ENCODE data around the gene CBY1.

The CBY1 gene

GRCh38 chr22:38652859-38653258, 3.6 kb upstream of the CBY1 start:
- DNase-seq = no peak

GRCh38 chr22:38653741-38654140, 2.7 kb upstream of the CBY1 start:
- no peak for DNase-seq

DNA sequence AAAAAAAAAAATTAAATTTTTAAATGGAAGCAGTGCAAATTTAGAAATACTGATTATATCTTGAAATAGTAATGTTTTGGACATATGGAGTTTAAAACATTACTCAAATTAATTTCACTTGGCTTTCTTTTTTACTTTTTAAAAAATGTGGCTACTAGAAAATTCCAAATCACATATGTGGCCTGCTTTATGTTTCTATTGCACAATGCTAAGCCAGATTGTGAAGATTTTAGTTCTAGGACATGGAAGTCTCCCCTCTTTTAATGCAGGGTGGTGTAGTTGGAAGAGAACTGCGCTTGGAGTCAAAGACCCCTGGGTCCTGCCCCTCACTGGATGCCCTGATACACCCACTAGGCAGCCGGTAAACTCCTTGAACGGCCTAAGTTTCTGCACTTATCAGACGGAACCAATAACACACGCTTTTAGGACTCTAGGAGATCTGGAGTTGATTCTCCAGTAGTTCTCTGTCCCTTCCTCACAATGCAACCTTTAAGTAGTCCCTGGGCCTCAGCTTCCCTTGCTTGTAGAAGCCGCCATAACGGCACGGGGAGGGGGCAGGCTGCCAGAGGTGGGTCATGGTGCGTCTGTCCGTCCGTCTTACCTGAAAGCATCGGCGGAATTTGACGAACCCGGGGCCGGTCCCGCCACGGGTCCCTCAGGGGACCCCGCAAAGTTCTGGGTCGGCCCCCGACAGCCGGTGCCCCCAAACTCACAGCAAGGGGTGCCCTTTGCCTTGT, 751 bp upstream of the CBY1 start:
- peak in 1 of 2 donors; percentile 3 for DNase-seq

DNA sequence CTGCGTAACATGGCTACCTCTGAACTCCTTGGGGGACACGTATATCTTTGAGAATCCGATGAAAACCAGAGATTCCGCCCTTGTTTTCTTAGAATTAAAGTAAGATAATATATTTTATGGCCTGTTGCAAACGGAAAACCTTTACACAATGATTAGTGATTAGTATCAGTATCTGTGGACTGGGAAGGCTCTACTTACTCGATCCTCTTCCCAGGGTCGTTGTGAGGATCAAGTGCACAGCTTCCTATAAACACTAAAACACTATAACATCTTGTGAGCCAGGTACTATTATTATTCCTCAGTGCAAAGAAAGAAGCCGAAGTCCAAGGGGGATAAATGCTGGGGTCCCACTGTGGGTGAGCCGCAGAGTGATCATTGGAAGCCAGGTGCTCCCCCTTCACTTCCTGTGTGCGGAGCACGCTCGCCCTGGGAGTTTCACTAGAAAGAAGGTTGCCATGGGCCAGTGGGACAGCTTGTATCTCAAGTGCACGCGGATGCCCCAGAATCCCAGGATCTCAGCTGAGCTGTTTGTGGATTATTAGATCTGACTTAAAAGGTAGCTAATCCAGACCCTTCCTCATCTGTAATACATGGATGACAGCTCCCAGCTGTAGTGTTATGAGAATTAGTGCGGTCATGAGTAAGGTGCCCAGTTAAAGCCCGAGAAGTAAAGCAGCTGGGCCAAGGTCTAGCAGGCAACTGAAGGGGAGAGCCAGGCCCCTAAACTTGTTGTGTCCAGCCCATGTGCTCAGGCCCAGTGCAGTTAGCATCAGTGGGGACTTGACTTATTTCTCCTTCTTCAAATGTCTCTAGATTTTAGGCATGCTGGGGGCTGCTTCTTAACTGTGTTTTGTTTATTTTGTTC, 839 bp downstream of the CBY1 start:
- peak; percentile 7 to 32 for DNase-seq

- DNase-seq = no peak
These were observed 18.4 kb downstream of the CBY1 start for GRCh38 chr22:38674888-38675287.

DNA sequence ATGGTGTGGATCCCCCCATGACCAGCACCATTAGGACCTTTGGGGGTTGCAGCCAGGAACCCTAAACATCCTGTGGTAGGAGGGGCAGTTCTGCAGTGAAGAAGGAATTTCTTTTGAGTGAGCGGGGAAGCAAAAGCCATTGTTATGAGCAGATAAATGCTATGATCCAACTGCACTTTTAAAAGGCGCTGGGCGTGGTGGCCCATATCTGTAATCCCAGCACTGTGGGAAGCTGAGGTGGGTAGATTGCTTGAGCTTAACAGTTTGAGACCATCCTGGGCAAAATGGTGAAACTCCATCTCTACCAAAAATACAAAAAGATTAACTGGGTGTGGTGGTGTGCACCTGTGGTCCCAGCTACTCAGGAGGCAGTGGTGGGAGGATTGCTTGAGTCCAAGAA, 19.4 kb downstream of the CBY1 start:
- no peak for DNase-seq

DNA sequence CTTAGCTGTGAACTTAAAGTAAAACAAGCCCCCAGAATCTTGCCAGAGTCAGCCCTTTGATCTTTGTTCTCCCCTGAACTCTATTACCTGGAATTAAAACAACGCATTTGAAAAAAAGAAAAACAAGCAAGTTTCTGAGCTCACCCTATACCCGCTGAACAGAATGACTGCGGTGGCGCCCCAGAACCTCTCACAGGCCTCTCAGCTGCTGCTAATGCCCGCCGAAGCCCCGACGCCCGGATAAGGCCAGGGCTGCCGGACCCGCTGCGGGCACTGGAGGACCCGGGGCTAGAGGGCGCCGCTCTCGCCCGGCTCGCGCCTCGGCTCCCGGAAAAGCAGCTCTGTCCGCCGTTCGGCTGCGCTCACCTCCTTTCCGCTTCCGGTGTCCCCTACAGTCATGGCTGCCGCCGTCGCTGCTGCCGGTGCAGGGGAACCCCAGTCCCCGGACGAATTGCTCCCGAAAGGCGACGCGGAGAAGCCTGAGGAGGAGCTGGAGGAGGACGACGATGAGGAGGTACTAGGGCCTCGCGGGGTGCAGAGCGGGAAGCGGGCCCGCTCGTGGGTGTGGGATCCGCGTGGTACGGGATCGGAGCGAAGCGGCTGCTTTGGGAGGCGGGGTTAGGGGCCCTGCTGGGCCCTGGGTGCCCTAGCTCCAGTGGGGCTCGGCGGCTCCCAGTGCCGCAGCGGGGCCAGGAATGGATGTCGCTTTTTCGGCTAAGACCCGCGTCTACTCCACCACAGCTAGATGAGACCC, 25.3 kb downstream of the CBY1 start, which contains the start of gene TOMM22:
TSS of gene TOMM22 (plus strand) at position 376 of the 754 bp plus-strand sequence. CDS start at position 398, 22 bp downstream.
- DNase-seq = peak; percentile 76 to 82

GRCh38 chr22:38684895-38685294, 28.5 kb downstream of the CBY1 start:
- no peak for DNase-seq

GRCh38 chr22:38685761-38686160, 29.3 kb downstream of the CBY1 start:
- no peak for DNase-seq

DNA sequence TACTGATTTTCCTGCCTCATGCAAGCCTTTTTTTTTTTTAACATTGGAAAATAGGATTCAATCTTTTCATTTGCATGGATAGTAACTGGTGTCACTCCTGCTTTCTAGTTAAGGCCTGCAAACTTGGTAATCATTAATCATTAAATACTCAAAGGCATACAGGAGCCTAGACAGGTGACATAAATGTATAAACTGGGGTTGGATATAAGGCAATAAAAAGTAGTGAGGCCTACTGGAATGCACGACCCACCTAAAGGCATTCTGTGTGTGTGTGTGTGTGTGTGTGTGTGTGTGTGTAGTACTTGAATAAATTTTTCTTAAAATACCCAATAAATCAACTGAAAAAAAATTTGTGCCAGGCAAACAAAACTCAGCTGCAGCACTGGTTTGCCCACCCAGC, 33.2 kb downstream of the CBY1 start:
- DNase-seq = no peak

GRCh38 chr22:38694049-38694448, 37.6 kb downstream of the CBY1 start:
- no peak for DNase-seq

- DNase-seq = no peak
These were observed 38.5 kb downstream of the CBY1 start for GRCh38 chr22:38694940-38695339.

DNA sequence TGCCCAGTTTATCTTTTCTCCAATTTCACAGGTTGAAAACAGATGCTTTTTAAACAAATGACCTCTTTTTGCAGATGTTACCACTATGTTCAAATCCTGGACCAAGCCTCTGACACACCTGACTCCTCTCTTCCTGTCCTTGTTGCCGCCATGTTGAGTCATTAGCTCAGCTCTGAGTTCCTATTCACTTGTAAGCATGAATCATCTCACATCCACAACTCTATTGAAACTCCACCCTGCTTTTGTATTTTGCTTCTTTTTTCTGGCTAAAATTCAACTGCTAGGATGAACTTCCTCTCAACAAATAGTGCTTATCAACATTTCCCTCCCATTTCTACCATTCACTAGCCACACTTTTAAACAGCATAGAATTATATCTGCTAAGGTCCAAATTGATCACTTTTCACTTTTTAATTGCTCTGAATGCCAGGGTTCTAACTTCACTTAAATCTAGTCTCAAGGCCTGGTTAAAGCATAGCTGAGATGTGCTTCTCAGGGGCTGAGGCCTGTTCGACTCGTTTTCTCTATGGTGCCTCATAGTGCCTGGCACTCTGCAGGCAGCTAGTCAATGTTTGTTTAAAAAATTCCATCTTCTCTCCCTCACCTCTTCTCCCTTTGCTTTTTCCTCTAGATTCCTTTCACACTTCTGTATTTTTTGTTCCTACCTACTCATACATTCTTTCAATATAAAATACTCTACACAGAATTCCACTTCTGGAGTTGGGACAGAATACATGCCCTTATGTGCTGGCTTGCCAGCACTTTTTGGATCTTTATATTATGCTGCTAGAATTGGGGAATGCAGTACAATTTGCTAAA, 40.4 kb downstream of the CBY1 start:
- DNase-seq = peak; percentile 45 to 56

GRCh38 chr22:38697425-38698089, 41.1 kb downstream of the CBY1 start:
- DNase-seq = no peak

DNA sequence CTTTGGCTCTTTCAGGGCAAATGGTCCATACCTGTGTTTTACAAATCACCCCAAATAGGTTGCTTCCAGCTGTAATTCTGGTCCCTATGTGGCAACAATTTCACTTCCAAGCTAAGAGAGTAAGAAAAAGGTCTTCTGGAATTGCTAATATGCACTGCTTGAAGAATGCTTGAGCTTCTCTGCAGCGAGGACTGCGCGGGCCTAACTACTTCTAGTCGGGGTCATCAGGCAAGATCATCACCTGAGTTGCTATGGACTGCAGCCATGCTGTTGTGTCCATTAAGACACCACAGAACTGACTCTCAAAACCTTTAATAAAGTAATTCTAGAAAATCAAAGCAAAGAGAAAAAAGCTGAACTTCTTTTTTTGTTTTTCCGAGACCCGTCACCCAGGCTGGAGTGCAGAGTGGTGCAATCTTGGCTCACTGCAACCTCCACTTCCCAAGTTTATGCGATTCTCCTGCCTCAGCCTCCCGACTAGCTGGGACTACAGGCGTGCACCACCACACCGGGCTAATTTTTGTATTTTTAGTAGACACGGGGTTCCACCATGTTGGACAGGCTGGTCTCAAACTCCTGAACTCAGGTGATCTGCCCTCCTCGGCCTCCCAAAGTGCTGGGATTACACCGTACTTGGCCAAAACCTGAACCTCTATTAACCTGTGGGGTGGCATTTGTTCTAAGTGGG, 42.1 kb downstream of the CBY1 start:
- no peak for DNase-seq

DNA sequence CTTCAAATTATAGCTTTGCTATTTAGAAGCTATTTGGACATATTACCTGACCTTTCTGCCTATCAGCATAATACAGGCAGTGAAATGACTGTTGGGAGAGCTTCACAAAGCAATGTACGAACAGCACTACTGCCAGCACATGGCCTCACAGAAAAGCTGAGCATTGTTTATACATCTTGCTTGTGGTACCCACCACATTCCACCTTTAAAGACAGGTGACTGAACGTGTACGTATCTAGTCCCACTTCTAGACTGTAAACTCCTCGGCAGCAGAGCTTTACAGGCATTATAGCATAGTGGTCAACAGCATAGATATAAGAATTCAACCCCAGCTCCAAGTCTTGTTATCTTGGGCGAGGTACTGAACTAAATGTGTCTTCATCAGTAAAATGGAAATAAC, 42.7 kb downstream of the CBY1 start:
- DNase-seq = no peak

- DNase-seq = no peak
These were observed 43.3 kb downstream of the CBY1 start for GRCh38 chr22:38699784-38700183.

DNA sequence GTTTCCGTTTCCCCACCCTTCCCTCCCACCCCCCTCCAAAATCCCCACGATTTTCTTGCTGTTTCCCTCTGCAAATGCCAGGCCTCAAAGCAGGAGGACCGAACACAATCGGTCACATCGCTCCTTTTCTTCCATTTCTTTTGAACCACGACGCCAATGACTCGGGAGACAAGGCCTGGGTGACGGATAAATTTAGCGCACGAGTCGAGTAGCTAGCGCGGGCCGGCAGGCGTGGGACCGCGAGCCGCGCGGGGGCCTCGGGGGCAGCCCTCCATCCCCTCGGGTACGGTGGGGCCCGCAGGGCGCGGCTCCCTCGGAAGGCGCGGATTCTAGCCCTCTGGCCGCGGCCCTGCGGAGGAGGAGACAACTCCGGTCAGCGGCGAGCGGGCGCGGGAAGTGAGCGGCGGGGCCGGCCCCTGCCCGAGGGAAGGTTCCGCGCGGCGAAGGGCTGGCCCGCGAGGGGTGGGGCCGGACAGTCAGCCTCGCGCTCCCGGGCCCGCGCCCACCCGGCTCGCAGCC, 43.9 kb downstream of the CBY1 start:
- no peak for DNase-seq

DNA sequence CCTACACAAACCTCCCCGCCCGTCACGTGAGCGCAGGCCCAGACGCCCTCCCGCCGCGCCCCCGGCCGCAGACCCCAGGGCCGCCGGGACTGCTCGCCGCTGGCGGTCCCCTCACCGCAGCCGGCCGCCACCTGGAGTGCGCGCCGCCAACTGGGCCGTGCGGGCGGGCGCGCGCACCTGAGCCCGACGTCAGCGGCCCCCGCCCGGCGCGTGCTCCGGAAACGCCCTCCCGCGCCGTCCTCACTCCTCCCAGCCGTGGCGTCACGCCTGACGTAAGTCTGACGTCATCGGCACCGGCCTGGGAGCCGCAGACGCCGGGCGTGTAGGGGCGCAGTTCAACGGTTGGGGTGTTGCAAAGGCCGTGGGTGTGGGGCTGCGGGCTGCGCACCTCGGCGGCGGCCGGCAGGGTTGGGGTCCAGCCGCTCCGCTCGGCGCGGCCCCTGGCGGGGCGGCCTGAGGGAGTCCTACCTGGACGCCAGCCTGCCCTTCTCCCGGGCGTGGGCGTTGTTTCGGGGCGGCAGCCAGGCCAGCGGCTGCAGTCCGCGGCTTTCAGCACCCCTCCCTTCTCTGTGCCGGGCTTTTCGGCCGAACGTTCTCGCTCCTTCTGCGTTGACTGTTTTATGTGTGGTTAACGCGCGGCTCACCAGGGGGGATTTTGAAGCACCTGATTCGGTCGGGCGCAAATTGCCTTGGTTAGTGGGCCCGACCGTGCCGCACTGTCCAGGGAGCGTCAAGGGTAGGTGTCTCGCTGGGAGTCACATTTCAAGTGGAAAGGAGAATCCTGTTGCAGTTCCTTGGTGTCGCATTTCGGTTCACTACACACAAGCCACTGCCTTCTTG, 44.6 kb downstream of the CBY1 start, which contains the start of gene JOSD1:
TSS of gene JOSD1 (minus strand) at position 155 of the 840 bp plus-strand sequence. CDS start 956 bp downstream, outside the sequence.
- DNase-seq = peak; percentile 96 to 98
